Transverse colon (tissue), 3 donors: Measurements from ENCODE around the gene CDK14.

Experiments used
- POLR2A ChIP-seq: fragments of 450-650 bp; IDR thresholded peaks from one replicate; pipeline ENCODE4 v1.6.1; 2016; ENCODE audit warnings: antibody characterized with exemption, mild to moderate bottlenecking, moderate library complexity
- TF ChIP-seq, protein P1 (sequence below), 5 experiments: fragments of 200-600 bp in 3 of 5; fragments of 450-650 bp in 2 of 5; sonication (generic) in 3 of 5; IDR thresholded peaks; 1 replicate in 2 of 5; 2 replicates in 3 of 5; pipeline ENCODE4 v1.5.1; 2016 to 2017; ENCODE audit warnings: antibody characterized with exemption in 5 of 5, inconsistent platforms in 3 of 5, mild to moderate bottlenecking in 2 of 5, moderate library complexity in 1 of 5

DNA sequence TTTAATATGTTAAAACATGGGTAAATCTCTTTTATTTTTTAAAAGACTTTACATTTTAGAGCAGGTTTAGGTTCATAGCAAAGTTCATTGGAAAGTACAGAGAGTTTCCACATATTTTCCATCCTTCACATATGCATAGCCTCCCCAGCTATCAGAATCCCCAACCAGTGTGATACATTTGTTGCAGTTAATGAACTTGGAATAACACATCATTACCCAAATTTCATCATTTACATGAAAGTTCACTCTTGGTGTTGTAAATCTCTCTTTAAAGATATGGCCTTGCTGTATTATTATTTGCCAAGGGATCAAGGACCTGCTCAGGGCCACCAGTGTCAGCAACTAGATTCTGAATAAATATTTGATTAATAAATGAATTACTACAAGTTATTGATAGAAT is 263.4 kb downstream of the CDK14 start:
- TF ChIP-seq, protein P1, sequence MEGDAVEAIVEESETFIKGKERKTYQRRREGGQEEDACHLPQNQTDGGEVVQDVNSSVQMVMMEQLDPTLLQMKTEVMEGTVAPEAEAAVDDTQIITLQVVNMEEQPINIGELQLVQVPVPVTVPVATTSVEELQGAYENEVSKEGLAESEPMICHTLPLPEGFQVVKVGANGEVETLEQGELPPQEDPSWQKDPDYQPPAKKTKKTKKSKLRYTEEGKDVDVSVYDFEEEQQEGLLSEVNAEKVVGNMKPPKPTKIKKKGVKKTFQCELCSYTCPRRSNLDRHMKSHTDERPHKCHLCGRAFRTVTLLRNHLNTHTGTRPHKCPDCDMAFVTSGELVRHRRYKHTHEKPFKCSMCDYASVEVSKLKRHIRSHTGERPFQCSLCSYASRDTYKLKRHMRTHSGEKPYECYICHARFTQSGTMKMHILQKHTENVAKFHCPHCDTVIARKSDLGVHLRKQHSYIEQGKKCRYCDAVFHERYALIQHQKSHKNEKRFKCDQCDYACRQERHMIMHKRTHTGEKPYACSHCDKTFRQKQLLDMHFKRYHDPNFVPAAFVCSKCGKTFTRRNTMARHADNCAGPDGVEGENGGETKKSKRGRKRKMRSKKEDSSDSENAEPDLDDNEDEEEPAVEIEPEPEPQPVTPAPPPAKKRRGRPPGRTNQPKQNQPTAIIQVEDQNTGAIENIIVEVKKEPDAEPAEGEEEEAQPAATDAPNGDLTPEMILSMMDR (IDR thresholded peaks at IDR 0.05): no peak
- TF ChIP-seq POLR2A: no peak
